PC-3 (cell line): ENCODE measurements around the gene AHCYL2.

ENCODE experiments used
- EZH2 ChIP-seq: fragments of 300-600 bp; sonication (generic); IDR thresholded peaks from one replicate; pipeline ENCODE4 v1.6.1; 2017; ENCODE audit warnings: antibody characterized with exemption, mild to moderate bottlenecking, low read length; ENCODE audit not compliant: unreplicated experiment
- TF ChIP-seq, protein P1 (sequence below): fragments of 300-600 bp; sonication (generic); conservative IDR thresholded peaks from 2 replicates; pipeline ENCODE4 v1.5.1; 2017; ENCODE audit warnings: antibody characterized with exemption, low read depth, mild to moderate bottlenecking, low read length

DNA sequence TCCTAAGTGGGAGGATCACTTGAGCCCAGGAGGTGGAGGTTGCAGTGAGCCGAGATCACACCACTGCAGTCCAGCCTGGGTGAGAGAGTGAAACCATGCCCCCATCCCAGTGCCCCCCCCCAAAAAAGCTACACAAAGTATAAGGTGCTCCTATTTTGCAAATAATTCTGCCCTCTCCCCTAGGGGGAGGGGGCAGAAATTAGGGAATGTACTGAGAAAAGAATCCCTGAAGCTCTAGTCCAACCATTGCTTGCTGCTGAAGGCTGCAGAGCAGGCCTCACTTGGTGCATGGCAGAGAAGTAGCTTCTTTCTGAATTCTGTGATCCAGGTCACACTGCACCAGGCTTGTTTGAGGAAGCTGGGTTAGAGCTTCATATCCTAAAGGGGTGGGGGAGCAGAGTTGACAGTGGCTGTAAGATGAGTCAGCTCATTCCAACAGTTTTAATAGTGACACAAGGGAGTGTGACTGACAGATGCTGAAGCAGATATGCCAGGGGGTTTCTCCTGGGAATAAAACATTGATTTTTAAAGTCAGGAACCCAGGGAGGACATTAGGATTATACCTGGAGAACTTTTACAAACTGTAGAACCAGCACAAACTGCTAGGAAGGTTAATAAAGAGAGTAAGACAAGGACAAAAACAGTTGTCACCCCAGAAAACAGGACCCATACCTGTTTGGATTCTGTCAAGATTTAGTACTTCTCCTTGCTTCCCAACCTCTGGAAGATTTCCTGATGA is 176.6 kb downstream of the AHCYL2 start:
- TF ChIP-seq, protein P1, sequence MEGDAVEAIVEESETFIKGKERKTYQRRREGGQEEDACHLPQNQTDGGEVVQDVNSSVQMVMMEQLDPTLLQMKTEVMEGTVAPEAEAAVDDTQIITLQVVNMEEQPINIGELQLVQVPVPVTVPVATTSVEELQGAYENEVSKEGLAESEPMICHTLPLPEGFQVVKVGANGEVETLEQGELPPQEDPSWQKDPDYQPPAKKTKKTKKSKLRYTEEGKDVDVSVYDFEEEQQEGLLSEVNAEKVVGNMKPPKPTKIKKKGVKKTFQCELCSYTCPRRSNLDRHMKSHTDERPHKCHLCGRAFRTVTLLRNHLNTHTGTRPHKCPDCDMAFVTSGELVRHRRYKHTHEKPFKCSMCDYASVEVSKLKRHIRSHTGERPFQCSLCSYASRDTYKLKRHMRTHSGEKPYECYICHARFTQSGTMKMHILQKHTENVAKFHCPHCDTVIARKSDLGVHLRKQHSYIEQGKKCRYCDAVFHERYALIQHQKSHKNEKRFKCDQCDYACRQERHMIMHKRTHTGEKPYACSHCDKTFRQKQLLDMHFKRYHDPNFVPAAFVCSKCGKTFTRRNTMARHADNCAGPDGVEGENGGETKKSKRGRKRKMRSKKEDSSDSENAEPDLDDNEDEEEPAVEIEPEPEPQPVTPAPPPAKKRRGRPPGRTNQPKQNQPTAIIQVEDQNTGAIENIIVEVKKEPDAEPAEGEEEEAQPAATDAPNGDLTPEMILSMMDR, result no peak
- no peak for TF ChIP-seq EZH2
